Ishikawa (cell line): ENCODE data around the gene TAF12.

Source experiments
- CEBPB ChIP-seq: IDR thresholded peaks from 2 replicates; pipeline ENCODE4 v1.6.1; 2012
- CREB1 ChIP-seq: IDR thresholded peaks from 2 replicates; pipeline ENCODE4 v1.6.1; 2012; ENCODE audit warnings: low read depth
- EP300 ChIP-seq: IDR thresholded peaks from 2 replicates; pipeline ENCODE4 v1.6.1; 2012; ENCODE audit warnings: borderline replicate concordance
- FOXM1 ChIP-seq: IDR thresholded peaks from 2 replicates; pipeline ENCODE4 v1.6.1; 2012; ENCODE audit warnings: low read depth, borderline replicate concordance
- MAX ChIP-seq: IDR thresholded peaks from 2 replicates; pipeline ENCODE4 v1.6.1; 2012
- RAD21 ChIP-seq: IDR thresholded peaks from 2 replicates; pipeline ENCODE4 v1.6.1; 2012; ENCODE audit warnings: low read depth
- REST ChIP-seq: IDR thresholded peaks from 2 replicates; pipeline ENCODE4 v1.6.1; 2012; ENCODE audit warnings: low read depth, mild to moderate bottlenecking
- TAF1 ChIP-seq: IDR thresholded peaks from 2 replicates; pipeline ENCODE4 v1.6.1; 2012; ENCODE audit warnings: low read depth, mild to moderate bottlenecking
- TEAD4 ChIP-seq: IDR thresholded peaks from 2 replicates; pipeline ENCODE4 v1.6.1; 2012
- USF1 ChIP-seq: IDR thresholded peaks from 2 replicates; pipeline ENCODE4 v1.6.1; 2012
- YY1 ChIP-seq: IDR thresholded peaks from 2 replicates; pipeline ENCODE4 v1.6.1; 2012; ENCODE audit warnings: low read depth
- ZBTB7A ChIP-seq: IDR thresholded peaks from 2 replicates; pipeline ENCODE4 v1.6.1; 2012; ENCODE audit warnings: low read depth

- TF ChIP-seq TAF1 = no peak
- no peak for TF ChIP-seq CEBPB
- TF ChIP-seq CREB1 = no peak
- no peak for TF ChIP-seq YY1
- TF ChIP-seq MAX = no peak
- TF ChIP-seq FOXM1 = no peak
- TF ChIP-seq EP300 = no peak
- TF ChIP-seq REST = no peak
- no peak for TF ChIP-seq ZBTB7A
- no peak for TF ChIP-seq TEAD4
- TF ChIP-seq RAD21 = no peak
- no peak for TF ChIP-seq USF1
These were observed 71.0 kb downstream of the TAF12 start for GRCh38 chr1:28571911-28572310.
